ENCODE measurements around the gene SMG9.

SMG9 gene, protein sequence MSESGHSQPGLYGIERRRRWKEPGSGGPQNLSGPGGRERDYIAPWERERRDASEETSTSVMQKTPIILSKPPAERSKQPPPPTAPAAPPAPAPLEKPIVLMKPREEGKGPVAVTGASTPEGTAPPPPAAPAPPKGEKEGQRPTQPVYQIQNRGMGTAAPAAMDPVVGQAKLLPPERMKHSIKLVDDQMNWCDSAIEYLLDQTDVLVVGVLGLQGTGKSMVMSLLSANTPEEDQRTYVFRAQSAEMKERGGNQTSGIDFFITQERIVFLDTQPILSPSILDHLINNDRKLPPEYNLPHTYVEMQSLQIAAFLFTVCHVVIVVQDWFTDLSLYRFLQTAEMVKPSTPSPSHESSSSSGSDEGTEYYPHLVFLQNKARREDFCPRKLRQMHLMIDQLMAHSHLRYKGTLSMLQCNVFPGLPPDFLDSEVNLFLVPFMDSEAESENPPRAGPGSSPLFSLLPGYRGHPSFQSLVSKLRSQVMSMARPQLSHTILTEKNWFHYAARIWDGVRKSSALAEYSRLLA

DNA sequence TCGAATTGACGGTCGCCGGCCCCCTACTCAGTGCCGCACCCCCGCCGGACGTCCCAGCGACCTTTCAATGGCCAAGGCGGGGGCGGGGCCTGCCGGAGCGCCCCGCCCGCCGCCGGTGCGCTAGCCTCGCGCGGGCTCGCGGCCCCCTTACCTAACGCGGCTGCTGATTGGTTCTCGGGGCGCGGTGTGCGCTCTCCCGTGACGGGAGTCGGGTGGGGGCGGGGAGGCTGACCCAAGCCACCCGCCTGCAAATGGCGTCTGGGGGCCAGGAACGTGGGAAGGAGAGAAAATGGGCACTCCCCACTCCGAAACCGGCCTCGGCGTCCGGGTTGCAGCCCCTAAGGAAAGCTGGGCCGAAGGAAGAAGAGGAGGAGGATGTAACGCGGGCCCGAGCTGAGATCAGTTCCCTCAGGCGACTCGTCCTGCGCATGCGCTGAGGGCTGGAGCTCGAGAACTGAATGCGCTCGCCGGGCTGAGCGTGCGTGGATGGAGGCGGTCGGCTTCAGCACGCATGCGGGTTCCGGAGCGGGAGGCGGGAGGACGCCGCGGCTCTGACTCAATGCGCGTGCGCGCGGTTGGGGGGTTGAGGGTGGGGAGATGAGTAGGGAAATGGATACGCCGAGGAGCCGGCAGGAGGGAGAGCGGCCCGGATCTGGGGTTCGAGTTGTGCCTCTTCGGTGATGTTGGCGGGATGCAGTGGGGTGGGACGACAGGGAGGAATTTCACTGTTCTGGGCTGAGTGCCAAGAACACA, at the start of gene SMG9:
Gene SMG9 (minus strand): TSS at position 460 of the 753 bp plus-strand sequence. CDS start 4,221 bp downstream, outside the sequence.
- peak; percentile 99 for DNase-seq (ENCODE audit: low spot score)

DNA sequence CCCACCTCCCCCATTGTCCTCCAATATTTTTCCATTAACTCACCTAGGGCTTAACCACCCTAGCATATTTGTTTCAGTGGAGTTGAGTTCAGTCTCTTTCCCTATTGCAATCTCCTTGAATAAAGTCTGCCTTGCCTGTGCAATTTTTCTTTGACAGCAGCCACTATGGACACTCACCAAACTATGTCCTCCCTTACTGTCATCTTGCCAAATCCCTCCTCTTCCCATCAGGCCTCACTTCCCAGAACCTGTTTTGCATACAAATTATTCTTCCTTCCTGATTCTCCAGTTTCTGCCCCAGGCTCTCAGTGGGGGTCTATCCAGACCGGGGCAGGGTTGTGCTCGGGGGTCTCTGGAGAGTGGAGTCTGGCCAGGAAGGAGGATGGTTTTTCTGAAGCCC, 49.7 kb upstream of the SMG9 start:
- no peak for DNase-seq (ENCODE audit: low spot score)

DNA sequence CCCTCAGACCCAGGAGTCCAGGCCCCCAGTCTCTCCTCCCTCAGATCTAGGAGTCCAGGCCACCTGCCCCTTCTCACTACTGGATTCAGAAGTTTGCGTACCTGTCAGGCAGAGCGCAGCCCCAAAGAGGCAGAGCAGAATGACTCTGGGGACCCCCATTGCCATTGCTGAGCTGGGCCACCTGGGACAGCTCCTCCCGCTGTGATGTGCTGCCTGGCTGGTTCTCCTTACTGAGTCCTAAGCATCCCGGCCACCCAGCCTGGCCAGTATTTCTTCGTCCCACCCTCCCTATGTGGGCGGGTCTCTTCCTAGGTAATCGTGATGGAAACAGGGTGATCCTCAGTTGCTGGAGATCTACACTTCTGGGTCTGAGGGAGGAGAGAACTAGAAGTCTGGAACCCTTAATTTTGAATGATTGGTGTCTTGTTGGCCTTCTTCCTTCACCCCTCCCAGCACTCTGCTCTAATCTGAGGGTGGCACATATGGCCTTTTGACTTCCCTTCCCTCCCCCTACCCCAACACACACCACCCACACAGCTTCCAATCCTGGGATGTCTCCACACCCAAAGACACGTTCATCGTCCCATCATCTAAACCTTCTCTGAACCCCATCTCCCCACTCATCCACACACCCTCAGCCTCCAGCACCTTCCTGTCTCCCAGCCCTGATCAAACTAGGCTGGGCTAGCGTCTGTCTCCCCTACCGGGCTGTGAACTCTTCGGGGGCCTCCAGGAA, 47.6 kb upstream of the SMG9 start, which contains the start of gene LYPD5:
Gene LYPD5 (minus strand): TSS at position 232 of the 736 bp plus-strand sequence. CDS start 67 bp downstream, at position 165.
- no peak for DNase-seq (ENCODE audit: low spot score)

DNA sequence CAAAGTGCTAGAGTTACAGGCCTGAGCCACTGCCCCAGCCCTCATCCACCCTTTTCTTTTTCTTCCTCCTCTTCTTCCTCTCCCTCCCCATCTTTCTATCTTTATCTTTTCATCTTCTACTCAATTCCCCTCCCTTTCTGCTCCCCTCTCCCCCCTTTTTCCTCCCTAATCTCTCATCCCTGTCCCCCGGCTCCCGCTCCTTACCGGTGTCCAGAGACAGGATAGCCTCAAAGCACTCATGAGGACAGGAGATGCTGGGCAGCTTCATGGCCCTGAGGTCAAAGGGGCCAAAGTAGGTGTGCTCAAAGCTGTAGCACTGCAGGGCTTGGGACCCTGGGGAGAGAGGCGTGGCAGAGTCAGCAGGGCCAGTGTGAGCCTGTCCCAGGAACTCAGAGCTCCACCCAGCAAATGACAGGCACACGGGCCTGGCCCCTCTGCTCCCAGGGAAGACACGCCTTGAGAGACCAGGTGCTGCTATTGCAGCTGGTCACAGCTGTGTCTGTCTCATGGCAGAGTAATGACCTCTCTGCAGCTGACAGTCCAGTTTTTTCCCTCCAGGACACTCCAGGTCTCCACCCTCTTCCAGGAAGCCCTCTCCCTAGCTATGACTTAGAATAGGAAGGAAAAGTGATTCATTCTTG, 44.9 kb upstream of the SMG9 start:
- no peak for DNase-seq (ENCODE audit: low spot score)

DNA sequence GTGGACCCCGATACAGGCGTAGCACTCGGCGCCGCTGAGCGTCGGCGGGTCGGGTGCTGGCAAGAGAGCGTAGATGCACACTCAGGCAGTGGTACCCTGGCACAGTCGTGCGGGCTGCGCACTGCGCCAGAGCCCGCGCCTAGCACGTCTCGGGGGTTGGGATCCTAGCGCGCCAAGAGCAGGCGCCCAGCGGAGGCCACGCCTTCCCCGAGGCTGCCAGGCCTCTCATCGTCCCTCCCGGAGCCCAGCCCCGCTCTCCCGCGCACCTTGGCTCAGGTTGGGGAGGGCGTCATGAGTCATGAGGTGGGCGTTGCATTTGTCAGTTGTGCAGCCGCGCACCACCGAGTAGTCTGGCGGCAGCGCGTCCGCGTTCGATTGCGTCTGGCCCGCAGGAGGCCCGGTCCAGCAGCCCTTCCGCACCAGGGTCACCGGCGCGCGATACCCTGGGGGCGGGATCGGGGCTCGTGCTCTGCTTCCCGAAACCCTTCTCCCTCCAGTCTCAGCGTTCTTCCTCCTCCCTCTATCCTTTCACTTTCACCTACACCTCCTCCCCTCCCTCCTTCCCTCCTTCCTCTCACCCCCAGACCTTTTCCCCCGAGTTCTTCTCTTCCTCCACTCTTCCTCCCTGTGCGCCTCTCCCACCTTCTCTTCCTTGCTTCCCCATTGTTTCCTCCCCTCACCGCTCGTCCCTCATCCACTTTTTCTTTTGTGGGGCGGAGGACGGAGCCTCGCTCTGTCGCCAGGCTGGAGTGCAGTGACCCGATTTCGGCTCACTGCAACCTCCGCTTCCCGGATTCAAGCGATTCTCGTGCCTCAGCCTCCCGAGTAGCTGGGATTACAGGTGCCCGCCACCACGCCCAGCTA, 44.0 kb upstream of the SMG9 start:
- no peak for DNase-seq (ENCODE audit: low spot score)

DNA sequence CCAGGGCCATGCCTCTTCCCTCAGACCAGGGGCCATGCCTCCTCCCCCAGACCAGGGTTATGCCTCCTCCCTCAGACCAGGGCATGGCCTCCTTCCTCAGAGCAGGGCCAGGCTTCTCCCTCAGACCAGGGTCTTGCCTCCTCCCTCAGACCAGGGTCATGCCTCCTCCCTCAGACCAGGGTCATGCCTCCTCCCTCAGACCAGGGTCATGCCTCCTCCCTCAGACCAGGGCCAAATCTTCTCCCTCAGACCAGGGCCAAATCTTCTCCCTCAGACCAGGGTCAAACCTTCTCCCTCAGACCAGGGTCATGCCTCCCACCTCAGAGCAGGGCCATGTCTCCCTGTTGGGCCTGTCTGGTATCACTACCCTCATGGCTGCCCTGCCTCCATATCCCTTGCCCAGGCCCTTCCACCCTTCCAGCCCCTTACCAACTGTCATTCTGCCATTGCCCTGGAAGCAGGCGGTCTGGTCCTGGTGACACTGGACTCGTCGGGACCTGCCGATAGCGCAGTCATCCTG, 43.3 kb upstream of the SMG9 start:
- no peak for DNase-seq (ENCODE audit: low spot score)

DNA sequence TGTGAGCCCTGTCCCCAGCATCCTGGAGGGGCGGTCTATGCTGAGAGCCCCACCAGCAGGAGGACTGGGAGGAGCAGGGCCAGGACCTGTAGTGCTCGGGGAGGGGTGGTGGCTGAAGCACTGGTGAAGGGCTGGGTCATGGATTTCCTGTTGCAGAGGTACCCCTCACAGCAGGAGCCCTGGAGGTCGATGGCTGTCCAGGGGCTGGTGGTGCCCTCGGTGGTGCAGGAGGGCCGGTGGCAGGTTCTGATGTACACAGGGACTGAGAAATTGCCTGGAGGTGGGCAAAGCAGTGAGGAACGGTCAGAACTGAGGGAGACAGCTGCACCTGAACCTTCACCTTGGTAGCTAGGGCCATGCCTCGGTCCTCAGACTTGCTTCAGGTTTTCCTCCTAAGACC, 42.8 kb upstream of the SMG9 start:
- no peak for DNase-seq (ENCODE audit: low spot score)

DNA sequence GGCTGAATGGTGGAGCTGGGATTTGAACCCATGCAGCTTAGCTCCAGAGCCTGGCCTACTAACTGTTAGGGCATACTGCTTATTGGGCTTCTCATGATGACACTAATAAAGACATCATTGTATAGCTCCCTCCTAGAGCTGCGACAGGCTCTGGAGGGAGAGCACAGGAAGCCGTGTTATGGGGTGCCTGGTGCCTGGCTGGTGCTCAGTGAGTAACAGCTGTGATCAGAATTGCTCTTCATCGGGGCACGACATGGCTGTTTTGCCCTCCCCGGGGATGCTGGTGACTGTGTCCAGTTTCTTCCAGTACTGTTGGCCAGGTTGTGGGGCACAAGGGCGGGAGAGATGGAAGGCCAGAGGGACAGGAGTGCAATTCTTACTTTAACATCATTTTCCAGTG, 42.4 kb upstream of the SMG9 start:
- no peak for DNase-seq (ENCODE audit: low spot score)

DNA sequence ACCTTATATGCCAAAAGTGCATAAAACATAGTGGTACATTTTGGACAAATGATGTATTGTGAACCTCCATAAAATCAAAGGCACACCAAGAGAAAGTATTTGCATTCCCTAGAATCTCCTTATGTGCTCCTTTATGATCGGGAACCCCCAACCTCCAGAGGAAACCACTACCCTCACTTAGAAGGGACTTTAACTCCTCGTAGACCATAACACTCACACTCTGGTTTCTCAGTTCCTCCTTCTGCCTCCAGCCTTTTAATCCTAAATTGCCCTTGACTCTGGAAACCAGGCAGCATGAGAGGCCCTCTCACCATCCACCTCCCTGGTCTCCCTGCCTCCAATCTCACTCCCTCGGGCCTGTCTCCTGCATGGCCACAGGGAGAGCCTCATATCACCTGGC, 35.8 kb upstream of the SMG9 start:
- no peak for DNase-seq (ENCODE audit: low spot score)

DNA sequence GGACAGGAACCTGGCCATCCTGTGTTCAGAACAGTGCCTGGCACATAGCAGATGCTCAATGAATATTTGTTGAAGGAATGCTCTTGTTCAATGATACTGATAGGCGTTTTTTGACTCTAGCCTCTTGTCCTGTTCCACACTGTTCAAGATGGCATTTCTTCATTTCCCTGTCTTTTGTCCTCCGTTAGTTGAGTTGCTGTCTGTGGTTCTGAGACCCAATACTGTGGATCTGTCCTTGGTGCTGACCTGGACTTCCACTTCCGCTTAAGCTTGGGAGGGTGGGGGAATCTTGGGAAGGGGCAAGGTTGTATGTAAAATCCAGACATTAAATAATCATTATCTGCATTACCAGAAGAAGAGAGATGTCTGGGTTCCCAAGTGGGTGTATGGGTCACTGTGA, 34.3 kb upstream of the SMG9 start:
- no peak for DNase-seq (ENCODE audit: low spot score)

DNA sequence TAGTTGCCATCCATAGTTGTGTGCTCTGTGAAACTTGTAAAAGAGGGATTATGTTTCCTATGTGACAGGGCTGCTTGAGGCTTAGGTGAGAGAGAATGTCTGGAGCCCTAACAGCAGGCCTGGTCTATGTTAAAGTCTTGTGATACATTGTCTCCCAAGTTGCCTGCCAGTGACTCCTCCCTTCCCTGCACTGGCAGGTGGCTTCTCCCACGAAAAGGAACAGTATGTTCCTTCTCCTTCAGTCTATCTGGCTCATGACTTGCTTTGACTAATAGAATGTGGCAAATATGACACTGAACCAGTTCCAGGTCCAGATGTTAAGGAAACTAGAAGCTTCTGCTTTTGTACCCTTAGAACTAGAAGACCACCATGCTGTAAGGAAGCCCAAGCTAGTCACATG, 31.9 kb upstream of the SMG9 start:
- DNase-seq (ENCODE audit: low spot score): no peak

DNA sequence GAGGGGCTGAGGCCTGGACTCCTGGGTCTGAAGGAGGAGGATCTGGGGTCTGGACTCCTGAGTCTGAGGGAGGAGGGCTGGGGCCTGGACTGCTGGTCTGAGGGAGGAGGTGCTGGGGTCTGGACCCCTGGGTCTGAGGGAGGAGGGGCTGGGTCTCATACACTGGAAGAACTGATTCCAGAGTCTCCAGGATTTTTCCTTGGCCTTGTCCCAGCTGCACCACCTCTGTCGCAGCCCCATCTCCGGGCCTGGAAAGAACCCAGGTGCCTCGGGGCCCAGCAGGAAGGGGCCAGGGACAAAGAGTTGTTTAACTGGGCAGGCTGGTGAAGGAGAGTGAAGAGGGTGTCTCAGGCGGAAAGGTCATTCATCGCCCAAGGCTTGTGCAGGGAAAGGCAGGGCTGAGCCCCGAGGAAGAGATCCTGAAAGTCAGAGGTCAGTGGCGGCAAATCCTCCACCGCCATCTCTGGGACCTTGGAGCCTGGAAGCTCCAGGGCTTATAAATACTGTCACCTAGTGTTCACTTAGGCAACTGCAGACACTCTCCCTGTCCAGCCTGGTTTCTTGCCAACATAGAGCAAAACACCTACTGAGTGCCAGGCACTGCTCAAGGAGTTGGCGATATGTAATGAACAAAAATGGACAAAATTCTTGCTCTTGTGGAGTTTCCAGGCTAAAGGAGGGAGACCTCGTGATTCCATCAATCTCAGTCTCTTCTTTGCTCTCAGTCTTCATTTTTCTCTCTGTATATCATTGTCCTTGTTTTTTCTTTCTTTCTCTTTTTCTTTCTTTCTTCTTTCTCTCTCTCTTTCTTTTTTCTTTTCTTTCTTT, 30.4 kb upstream of the SMG9 start:
- peak; percentile 70 for DNase-seq (ENCODE audit: low spot score)

DNA sequence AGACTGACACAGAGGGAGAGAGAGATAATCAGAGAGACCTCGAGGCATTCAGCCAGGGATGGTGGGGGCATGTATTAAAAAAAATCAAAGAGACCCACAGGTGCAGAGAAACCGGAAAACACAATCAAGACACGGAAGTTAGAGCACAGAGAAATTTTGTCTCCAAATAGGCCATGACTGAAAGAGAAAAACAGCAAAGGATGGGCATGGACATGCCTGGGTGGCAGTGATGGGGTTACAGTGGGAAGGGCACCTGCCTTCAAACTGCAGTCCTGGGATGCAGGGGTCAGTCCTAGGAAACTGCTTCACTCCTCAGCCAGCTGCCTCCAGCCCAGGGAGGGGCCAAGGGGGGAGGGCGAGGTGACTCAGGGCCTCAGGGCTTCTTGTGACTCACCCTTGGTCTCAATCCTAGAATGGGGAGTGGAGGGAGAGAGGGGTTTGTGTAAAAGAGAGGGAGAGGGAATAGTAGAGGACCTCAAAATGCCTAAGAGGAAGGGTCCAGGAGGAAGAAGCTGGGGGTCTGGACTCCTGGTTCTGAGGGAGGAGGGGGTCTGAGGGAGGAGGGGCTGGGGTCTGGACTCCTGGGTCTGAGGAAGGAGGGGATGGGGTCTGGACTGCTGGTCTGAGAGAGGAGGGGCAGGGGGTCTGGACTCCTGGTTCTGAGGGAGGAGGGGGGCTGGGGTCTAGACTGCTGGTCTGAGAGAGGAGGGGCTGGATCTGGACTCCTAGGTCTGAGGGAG, 29.6 kb upstream of the SMG9 start:
- peak; percentile 84 for DNase-seq (ENCODE audit: low spot score)

DNA sequence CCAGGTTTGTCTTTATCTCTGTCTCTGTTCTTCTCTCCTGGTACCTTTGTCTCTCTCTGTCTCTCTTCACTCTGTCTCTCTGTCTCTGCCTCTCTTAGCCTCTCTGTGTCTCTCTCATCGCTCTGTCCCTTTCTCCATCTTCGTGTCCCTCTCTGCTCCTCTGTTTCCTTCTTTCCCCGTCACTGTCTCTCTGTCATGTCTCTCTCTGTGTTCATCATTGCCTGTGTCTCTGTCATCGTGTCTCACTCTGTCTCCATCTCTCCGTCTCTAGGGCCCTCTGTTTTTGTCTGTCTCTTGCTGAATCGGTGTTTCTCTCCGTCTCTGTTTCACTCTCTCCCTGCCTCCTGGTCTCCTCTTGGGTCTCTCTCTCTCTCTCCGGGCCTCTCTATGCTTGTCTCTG, 28.9 kb upstream of the SMG9 start:
- DNase-seq (ENCODE audit: low spot score): no peak

DNA sequence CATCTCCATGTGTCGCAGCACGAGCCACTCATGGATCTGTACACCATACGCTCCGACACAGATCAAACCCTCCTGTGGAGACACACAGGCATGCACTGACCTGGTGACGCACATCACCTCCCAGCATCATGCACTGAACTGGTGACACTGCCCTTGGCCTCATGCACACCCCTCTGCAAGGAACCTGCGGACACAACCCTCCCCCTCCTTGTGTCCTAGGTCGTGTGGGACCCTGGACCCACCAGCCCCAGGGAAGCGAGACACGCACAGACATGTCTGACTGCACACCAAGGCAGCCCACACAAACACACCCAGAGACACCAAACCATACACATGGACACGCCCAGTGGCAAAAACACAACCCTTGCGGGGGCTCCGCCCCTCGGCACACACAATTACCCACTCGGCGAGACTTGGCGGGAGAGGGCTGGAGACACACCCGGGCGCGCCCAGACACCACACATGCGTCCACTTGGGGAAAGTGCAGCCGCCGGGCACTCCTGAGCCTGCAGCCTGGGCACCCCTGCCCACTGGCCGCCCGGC, 28.0 kb upstream of the SMG9 start:
- no peak for DNase-seq (ENCODE audit: low spot score)

DNA sequence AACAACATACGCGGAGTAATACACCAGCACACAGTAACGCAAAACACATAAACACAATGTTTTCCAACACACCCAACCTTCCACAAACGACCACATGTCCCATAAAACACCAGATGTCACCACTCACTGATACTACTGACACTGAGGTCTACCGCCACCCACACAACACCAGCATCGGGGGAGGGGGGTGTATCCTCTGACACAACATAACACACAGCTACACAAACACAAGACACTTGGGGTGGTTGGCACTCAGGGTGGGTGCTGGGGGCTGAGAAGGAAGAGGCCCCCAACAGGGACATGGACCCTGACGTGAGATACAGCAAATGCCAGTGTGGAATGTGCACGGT, 27.5 kb upstream of the SMG9 start:
- no peak for DNase-seq (ENCODE audit: low spot score)

DNA sequence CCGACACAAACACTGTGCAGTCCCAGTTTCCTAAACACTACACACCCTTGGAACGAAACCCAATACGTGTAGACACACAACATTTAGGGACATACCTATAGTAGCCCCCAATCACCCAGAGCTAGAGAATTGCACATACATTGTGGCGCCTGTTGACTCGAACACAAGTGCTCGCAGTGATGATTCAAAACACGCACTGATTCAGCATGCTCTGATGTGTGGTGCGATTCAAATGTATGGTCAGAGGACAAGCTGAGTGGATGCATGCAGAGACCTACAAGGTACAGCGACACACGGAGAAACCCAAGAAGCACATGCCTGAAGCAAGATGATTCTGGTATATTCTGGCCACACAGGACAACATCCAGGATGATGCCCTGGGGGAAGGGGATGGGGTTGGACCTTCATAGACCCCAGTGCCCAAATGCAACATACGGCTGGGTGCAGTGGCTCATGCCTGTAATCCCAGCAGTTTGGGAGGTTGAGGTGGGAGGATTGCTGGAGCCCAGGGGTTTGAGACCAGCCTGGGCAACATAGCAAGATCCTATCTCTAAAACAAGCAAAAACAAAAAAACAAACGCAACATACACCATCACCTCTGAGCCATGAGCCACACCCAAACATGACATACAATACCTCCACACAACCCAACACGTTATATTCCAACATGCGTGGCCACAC, 27.0 kb upstream of the SMG9 start:
- DNase-seq (ENCODE audit: low spot score): no peak
